Keratinocyte (primary cell): ENCODE results near the gene SCFD2. TPM values are rescaled to one million over a fixed set of nuclear protein-coding genes. Genes with fewer than 3 reads are reported as not detected.

ENCODE experiments used
- DNase-seq: peaks from one replicate; pipeline ENCODE4 v3.0.0-alpha.2; 2011; ENCODE audit warnings: low read depth, missing footprints, low spot score
- FAIRE-seq: peaks from 2 replicates; lab custom pipeline; 2011; peaks lifted over from hg19 to GRCh38; lab: Jason Lieb, UNC
- H2AFZ ChIP-seq: 2 replicates; pipeline ENCODE4 v1.6.0; 2012; ENCODE audit warnings: low read length, control low read depth, inconsistent platforms; ENCODE audit not compliant: control insufficient read depth
- H3K27ac ChIP-seq: 2 replicates; pipeline ENCODE4 v1.5.1; 2011; ENCODE audit warnings: low read length; ENCODE audit not compliant: control insufficient read depth, insufficient read depth
- H3K27me3 ChIP-seq: 3 replicates; pipeline ENCODE4 v1.6.0; 2011; ENCODE audit warnings: low read length; ENCODE audit not compliant: control insufficient read depth, insufficient read depth; ENCODE audit errors: extremely low read depth
- H3K36me3 ChIP-seq, 2 experiments: 2 replicates in 1 of 2; 3 replicates in 1 of 2; pipeline ENCODE4 v1.5.1; 2011; ENCODE audit warnings: low read length in 2 of 2, mild to moderate bottlenecking in 1 of 2; ENCODE audit not compliant: control insufficient read depth in 2 of 2, insufficient read depth in 2 of 2; ENCODE audit errors: extremely low read depth in 1 of 2
- H3K4me1 ChIP-seq: 3 replicates; pipeline ENCODE4 v1.5.1; 2011; ENCODE audit warnings: low read length; ENCODE audit not compliant: control insufficient read depth, insufficient read depth; ENCODE audit errors: extremely low read depth
- H3K4me2 ChIP-seq: 3 replicates; pipeline ENCODE4 v1.6.0; 2011; ENCODE audit warnings: low read depth, low read length; ENCODE audit not compliant: control insufficient read depth, insufficient read depth; ENCODE audit errors: extremely low read depth
- H3K4me3 ChIP-seq, 3 experiments: fragments of 200-600 bp in 1 of 3; sonication (generic) in 1 of 3; 2 replicates in 2 of 3; 3 replicates in 1 of 3; pipeline ENCODE4 v1.5.1; 2011 to 2016; ENCODE audit warnings: low read length in 3 of 3, mild to moderate bottlenecking in 3 of 3, control low read depth in 2 of 3, inconsistent platforms in 1 of 3, low read depth in 1 of 3, mixed read lengths in 1 of 3, mixed run types in 1 of 3, moderate library complexity in 1 of 3; ENCODE audit not compliant: control insufficient read depth in 2 of 3, insufficient read depth in 2 of 3; ENCODE audit errors: extremely low read depth in 1 of 3
- H3K79me2 ChIP-seq: 2 replicates; pipeline ENCODE4 v1.6.0; 2012; ENCODE audit warnings: low read length; ENCODE audit not compliant: control insufficient read depth, insufficient read depth
- H3K9ac ChIP-seq: 3 replicates; pipeline ENCODE4 v1.6.0; 2011; ENCODE audit warnings: low read length; ENCODE audit not compliant: control insufficient read depth, insufficient read depth; ENCODE audit errors: extremely low read depth
- H3K9me1 ChIP-seq: 3 replicates; pipeline ENCODE4 v1.6.0; 2011; ENCODE audit warnings: low read length; ENCODE audit not compliant: control insufficient read depth, insufficient read depth; ENCODE audit errors: extremely low read depth
- H3K9me3 ChIP-seq: 2 replicates; pipeline ENCODE4 v1.5.1; 2012; ENCODE audit warnings: low read depth, low read length; ENCODE audit not compliant: control insufficient read depth
- H4K20me1 ChIP-seq: 3 replicates; pipeline ENCODE4 v1.6.0; 2011; ENCODE audit warnings: low read length; ENCODE audit not compliant: control insufficient read depth, insufficient read depth; ENCODE audit errors: extremely low read depth
- EZH2 ChIP-seq: IDR thresholded peaks from one replicate; pipeline ENCODE4 v1.6.1; 2012; ENCODE audit warnings: inconsistent platforms, mild to moderate bottlenecking, low read length, moderate library complexity
- dilution Hi-C: fragments of 300-500 bp; cut with MboI; formaldehyde crosslinking; loops from one replicate; pipeline ENCODE4 v1.7.0; 2020; ENCODE audit warnings: low sequenced_read_pairs; ENCODE audit not compliant: extremely low pct_ligation_motif_present
- polyA plus RNA-seq, 5 experiments: library from polyadenylated mRNA; depleted of rRNA in 3 of 5; stranded (reverse) in 3 of 5; stranded (forward) in 1 of 5; unstranded in 1 of 5; fragments of >200 nt; gene quantifications; 1 replicate in 1 of 5; 2 replicates in 3 of 5; 3 replicates in 1 of 5; pipeline versions ENCODE4 v1.2.1 to v1.2.3, GENCODE V29; 2011 to 2012; ENCODE audit warnings: missing spikeins in 2 of 5, low read depth in 1 of 5, low replicate concordance in 1 of 5
- TF ChIP-seq, protein P1 (sequence below), 3 experiments: IDR thresholded peaks in 1 of 3; conservative IDR thresholded peaks in 1 of 3; optimal IDR thresholded peaks in 1 of 3; 2 replicates in 2 of 3; 3 replicates in 1 of 3; pipeline versions ENCODE3 to v1.5.1; 2011; ENCODE audit warnings: low read length in 3 of 3, mild to moderate bottlenecking in 3 of 3, moderate library complexity in 2 of 3, control low read depth in 1 of 3, inconsistent platforms in 1 of 3; ENCODE audit not compliant: insufficient read depth in 2 of 3; ENCODE audit errors: extremely low read depth in 1 of 3

SCFD2 gene
- polyA plus RNA-seq, 1 donor (not counting 4 experiments of a cell fraction or from before 2014, with no cell fraction given) = 13.9 TPM

DNA sequence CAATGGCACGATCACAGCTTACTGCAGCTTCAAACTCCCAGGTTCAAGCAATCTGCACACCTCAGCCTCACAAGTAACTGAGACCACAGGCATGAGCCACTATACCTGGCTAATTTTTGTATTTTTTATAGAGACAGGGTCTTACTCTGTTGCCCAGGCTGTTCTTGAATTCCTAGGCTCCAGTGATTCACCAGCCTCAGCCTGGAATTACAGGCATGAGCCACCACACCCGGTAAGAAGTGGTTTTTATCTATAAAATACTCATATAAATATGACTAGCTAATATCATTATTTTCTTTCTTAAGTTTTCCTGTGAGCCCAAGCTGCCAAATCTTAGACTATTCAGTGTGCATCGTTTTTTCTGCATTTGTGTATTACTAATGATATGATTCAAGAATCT lies 4.4 kb downstream of the SCFD2 start:
- dilution Hi-C loops = no loop called here
- H4K20me1 ChIP-seq = no peaks in the 10 kb centered on the region
- no peaks in the 10 kb centered on the region for H3K27me3 ChIP-seq
- no peak overlapping the region for H3K4me2 ChIP-seq
- peaks cover 11% of the 10 kb centered on the region for H3K4me1 ChIP-seq
- no peaks in the 10 kb centered on the region for H3K9me1 ChIP-seq
- no peaks in the 10 kb centered on the region for H3K36me3 ChIP-seq
- FAIRE-seq (no peak), DNase-seq (no peak)
- no peaks in the 10 kb centered on the region for H3K9me3 ChIP-seq
- no peak overlapping the region for H3K9ac ChIP-seq
- H3K27ac ChIP-seq = no peak overlapping the region
- H2AFZ ChIP-seq = no peak overlapping the region
- peaks cover 45% of the 10 kb centered on the region for H3K79me2 ChIP-seq
- no peak for TF ChIP-seq EZH2
- TF ChIP-seq, protein P1, sequence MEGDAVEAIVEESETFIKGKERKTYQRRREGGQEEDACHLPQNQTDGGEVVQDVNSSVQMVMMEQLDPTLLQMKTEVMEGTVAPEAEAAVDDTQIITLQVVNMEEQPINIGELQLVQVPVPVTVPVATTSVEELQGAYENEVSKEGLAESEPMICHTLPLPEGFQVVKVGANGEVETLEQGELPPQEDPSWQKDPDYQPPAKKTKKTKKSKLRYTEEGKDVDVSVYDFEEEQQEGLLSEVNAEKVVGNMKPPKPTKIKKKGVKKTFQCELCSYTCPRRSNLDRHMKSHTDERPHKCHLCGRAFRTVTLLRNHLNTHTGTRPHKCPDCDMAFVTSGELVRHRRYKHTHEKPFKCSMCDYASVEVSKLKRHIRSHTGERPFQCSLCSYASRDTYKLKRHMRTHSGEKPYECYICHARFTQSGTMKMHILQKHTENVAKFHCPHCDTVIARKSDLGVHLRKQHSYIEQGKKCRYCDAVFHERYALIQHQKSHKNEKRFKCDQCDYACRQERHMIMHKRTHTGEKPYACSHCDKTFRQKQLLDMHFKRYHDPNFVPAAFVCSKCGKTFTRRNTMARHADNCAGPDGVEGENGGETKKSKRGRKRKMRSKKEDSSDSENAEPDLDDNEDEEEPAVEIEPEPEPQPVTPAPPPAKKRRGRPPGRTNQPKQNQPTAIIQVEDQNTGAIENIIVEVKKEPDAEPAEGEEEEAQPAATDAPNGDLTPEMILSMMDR (optimal IDR thresholded peaks at IDR 0.05 in 1 of 3, IDR thresholded peaks at IDR 0.05 in 1 of 3, conservative IDR thresholded peaks at IDR 0.05 in 1 of 3; ENCODE audit: extremely low read depth in 1 of 3, insufficient read depth in 2 of 3, low read length in 3 of 3) = no peak
- no peak overlapping the region for H3K4me3 ChIP-seq

DNA sequence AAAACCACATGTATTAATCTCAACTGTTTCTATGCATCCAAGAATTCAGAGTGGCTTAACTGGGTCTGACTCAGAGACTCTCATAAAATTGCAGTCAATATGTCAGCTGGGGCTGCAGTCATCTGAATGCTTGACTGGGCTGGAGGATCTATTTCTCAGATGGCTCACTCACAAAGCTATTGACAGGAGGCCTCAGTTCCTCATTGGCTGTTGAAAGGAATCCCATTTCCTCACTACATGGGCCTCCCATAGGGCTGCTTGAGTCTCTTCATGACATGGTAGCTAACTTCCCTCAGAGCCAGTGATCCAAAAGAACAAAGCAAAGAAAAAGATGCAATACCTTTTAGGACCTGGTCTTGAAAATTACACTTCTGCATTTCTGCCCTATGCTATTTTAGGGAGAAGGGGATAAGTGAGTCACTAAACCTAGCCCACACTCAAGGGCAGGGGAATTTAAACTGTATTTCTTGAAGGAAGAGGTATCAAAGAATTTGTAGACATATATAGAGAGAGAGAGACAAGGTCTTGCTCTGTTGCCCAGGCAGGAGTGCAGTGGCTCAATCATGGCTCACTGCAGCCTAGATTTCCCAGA lies 9.8 kb downstream of the SCFD2 start:
- H3K4me1 ChIP-seq = no peaks in the 10 kb centered on the region
- no peak for TF ChIP-seq EZH2
- TF ChIP-seq, protein P1 (optimal IDR thresholded peaks at IDR 0.05 in 1 of 3, IDR thresholded peaks at IDR 0.05 in 1 of 3, conservative IDR thresholded peaks at IDR 0.05 in 1 of 3; ENCODE audit: extremely low read depth in 1 of 3, insufficient read depth in 2 of 3, low read length in 3 of 3) = no peak
- no peak overlapping the region for H3K4me2 ChIP-seq
- no peaks in the 10 kb centered on the region for H3K9me3 ChIP-seq
- no peak overlapping the region for H2AFZ ChIP-seq
- H3K79me2 ChIP-seq = peaks cover 13% of the 10 kb centered on the region
- H3K36me3 ChIP-seq = peaks cover 0 to 5% of the 10 kb centered on the region in 2 experiments
- FAIRE-seq (no peak), DNase-seq (no peak)
- H3K27me3 ChIP-seq = no peaks in the 10 kb centered on the region
- H3K9ac ChIP-seq = no peak overlapping the region
- no peaks in the 10 kb centered on the region for H4K20me1 ChIP-seq
- no peak overlapping the region for H3K4me3 ChIP-seq
- dilution Hi-C loops = no loop called here
- H3K9me1 ChIP-seq = no peaks in the 10 kb centered on the region
- H3K27ac ChIP-seq = no peak overlapping the region
